IPS DF 6.9 (cell line): ENCODE data around the gene KLHL29.

Source experiments
- DNase-seq: peaks from one replicate; pipeline ENCODE4 v3.0.0-alpha.2; 2013; ENCODE audit warnings: low read depth, low spot score
- H3K27ac ChIP-seq: one replicate; pipeline ENCODE4 v1.5.1; 2013; ENCODE audit warnings: low read length, control low read depth
- H3K27me3 ChIP-seq: 2 replicates; pipeline ENCODE4 v1.6.1; 2013; ENCODE audit warnings: mild to moderate bottlenecking, low read length; ENCODE audit not compliant: control insufficient read depth, insufficient read depth
- H3K36me3 ChIP-seq: 2 replicates; pipeline ENCODE4 v1.6.1; 2013; ENCODE audit warnings: low read length; ENCODE audit not compliant: control insufficient read depth, insufficient read depth
- H3K4me1 ChIP-seq: 2 replicates; pipeline ENCODE4 v1.6.1; 2013; ENCODE audit warnings: low read length; ENCODE audit not compliant: control insufficient read depth, insufficient read depth
- H3K4me3 ChIP-seq: 2 replicates; pipeline ENCODE4 v1.5.1; 2013; ENCODE audit warnings: mild to moderate bottlenecking, low read length
- H3K9me3 ChIP-seq: 2 replicates; pipeline ENCODE4 v1.6.1; 2013; ENCODE audit warnings: low read length, inconsistent platforms; ENCODE audit not compliant: control insufficient read depth, insufficient read depth
- WGBS: extraction: QIAGEN DNeasy Blood & Tissue Kit; methylation state at CpG from one replicate; pipeline ENCODE4 v1.1.7; 2013; ENCODE audit warnings: mixed read lengths, missing lambda C conversion rate; ENCODE audit not compliant: insufficient read length, insufficient coverage; 5-methylcytosine and 5-hydroxymethylcytosine counted together

KLHL29 gene

GRCh38 chr2:23651187-23652080 is 266.5 kb downstream of the KLHL29 start:
- DNase-seq: no peak
- no peaks in the 10 kb centered on the region for H3K36me3 ChIP-seq
- no peaks in the 10 kb centered on the region for H3K27me3 ChIP-seq
- no peak overlapping the region for H3K4me3 ChIP-seq
- no peak overlapping the region for H3K27ac ChIP-seq
- H3K9me3 ChIP-seq: no peaks in the 10 kb centered on the region
- H3K4me1 ChIP-seq: no peaks in the 10 kb centered on the region
- no CpG with 5 or more reads among the region's 10 CpGs for WGBS

DNA sequence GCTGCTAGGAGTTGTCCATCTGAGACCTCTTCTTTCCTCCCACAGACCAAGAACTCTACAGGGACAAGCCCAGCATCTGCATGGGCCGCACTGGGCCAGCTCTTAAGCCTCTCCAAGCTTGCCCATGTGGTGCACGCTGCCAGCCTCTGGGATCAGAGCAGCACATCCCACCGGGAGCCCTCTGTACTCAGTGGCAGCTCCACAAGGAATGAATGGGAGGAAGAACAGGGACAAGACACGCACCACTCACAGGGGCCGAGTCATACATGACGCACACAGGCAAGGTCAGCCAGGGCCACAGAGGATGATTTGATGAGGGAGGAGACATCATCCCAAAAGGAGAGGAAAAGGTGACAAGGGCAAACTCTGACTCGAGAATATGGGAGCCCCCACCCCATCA is 268.3 kb downstream of the KLHL29 start:
- Histone ChIP-seq H3K4me1 (no peaks in the 10 kb centered on the region), H3K27me3 (no peaks in the 10 kb centered on the region), H3K4me3 (no peak overlapping the region), H3K36me3 (no peaks in the 10 kb centered on the region), H3K9me3 (no peaks in the 10 kb centered on the region), H3K27ac (no peak overlapping the region)
- no peak for DNase-seq
- no CpG with 5 or more reads among the region's 7 CpGs for whole genome bisulfite sequencing

DNA sequence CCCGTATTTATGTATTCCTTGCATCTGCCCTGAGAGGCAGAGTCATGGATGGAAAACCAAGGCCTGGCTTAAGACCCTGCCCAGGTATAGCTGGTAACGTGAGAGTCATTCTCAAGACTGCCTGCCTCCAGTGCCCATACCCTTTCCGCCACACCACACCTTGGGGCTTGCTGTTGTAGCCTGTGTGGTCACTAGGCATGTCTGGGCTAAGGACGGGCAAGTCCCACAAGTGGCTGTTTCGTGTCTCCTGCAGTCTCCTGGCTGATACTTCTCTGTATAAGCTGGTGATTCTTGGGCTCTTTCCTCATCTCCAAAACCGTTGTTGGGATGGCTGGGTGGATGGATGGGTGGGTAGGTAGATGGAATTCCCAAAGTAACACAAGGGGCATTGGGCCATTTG is 269.8 kb downstream of the KLHL29 start:
- no peaks in the 10 kb centered on the region for H3K27me3 ChIP-seq
- WGBS: no CpG with 5 or more reads among the region's 6 CpGs
- no peak for DNase-seq
- H3K4me1 ChIP-seq: no peaks in the 10 kb centered on the region
- H3K9me3 ChIP-seq: no peaks in the 10 kb centered on the region
- no peak overlapping the region for H3K4me3 ChIP-seq
- no peaks in the 10 kb centered on the region for H3K36me3 ChIP-seq
- no peak overlapping the region for H3K27ac ChIP-seq

GRCh38 chr2:23655934-23656596 is 271.1 kb downstream of the KLHL29 start:
- H3K27me3 ChIP-seq: no peaks in the 10 kb centered on the region
- H3K27ac ChIP-seq: no peak overlapping the region
- H3K9me3 ChIP-seq: no peaks in the 10 kb centered on the region
- no peaks in the 10 kb centered on the region for H3K36me3 ChIP-seq
- DNase-seq: no peak
- WGBS: no CpG with 5 or more reads among the region's 19 CpGs
- no peak overlapping the region for H3K4me3 ChIP-seq
- H3K4me1 ChIP-seq: no peaks in the 10 kb centered on the region

- Histone ChIP-seq H3K9me3 (no peaks in the 10 kb centered on the region), H3K4me1 (no peaks in the 10 kb centered on the region), H3K36me3 (no peaks in the 10 kb centered on the region), H3K4me3 (no peak overlapping the region), H3K27me3 (no peaks in the 10 kb centered on the region), H3K27ac (no peak overlapping the region)
- WGBS: no CpG with 5 or more reads among the region's 10 CpGs
- no peak for DNase-seq
Measured at GRCh38 chr2:23656597-23656973, 271.6 kb downstream of the KLHL29 start.

DNA sequence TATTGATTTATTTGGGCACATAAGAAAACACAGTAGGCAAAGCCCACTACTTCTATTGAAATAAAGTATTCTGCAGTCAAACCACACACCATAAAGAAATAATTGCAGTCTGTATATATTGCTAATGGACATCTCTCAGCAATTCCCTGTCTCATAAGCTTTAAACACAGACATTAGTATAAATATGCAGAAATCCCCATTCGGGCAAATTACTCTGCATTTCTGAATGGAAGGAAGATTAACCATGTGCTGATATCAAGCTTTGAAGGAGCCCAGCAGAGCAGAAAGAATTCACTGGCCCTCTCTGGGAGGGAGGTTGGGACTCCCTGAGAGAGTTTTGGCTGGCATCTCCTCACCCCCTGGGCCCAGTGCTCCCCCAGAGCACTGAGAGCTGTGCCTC is 272.4 kb downstream of the KLHL29 start:
- Histone ChIP-seq H3K36me3 (no peaks in the 10 kb centered on the region), H3K4me1 (no peaks in the 10 kb centered on the region), H3K9me3 (no peaks in the 10 kb centered on the region), H3K4me3 (no peak overlapping the region), H3K27ac (no peak overlapping the region), H3K27me3 (no peaks in the 10 kb centered on the region)
- no peak for DNase-seq
- WGBS: no CpG with 5 or more reads among the region's 1 CpG

DNA sequence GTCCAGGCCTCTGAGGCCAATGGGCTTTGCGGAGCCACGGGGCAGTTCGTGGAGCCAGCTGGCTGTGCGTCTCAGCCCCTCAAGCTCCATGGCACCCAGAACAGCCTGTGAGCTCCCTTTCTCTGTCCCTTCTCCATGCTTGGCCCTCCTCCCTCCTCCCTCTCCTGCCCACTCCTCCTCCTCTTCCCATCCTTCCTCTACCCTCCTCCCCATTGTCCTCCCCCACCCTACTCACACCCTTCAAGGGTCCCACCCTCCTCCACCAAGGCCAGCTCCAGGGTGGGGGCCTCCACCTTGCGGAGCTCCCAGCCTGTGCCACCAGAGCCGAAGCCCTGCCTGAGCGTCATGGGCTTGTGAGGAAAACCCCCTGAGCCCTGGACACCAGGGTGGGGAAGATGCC is 273.0 kb downstream of the KLHL29 start:
- Histone ChIP-seq H3K4me3 (no peak overlapping the region), H3K27me3 (no peaks in the 10 kb centered on the region), H3K27ac (no peak overlapping the region), H3K4me1 (no peaks in the 10 kb centered on the region), H3K9me3 (no peaks in the 10 kb centered on the region), H3K36me3 (no peaks in the 10 kb centered on the region)
- WGBS: no CpG with 5 or more reads among the region's 7 CpGs
- DNase-seq: no peak

- no peaks in the 10 kb centered on the region for H3K36me3 ChIP-seq
- 0 out of 2 replicates have a peak, but pooled peaks cover 2% of the 10 kb centered on the region for H3K4me1 ChIP-seq
- no peaks in the 10 kb centered on the region for H3K27me3 ChIP-seq
- H3K4me3 ChIP-seq: no peak overlapping the region
- H3K9me3 ChIP-seq: no peaks in the 10 kb centered on the region
- no peak for DNase-seq
- H3K27ac ChIP-seq: no peak overlapping the region
- WGBS: no CpG with 5 or more reads among the region's 19 CpGs
Measured at GRCh38 chr2:23658466-23658942, 273.5 kb downstream of the KLHL29 start.

DNA sequence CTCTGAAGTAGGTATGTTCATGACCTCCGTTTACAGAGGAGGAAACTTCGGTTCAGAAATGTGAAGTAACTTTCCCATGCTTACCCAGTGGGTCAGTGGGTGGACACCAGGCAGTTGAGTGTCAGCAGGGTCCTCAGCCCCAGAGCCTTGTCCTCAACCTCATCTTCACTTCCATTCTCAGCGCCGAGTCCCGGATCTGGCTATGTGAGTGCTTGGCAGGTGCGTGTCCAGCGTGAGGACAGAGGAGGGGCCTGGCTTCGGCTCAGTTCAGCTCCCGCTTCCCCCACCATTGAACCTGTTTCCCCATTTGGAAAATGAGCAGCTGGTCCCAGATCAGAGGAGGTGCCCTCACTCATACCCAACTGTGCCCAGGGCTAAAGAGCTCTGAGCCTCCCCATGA is 274.3 kb downstream of the KLHL29 start:
- H3K4me1 ChIP-seq: 0 out of 2 replicates have a peak, but pooled peaks cover 2% of the 10 kb centered on the region
- no CpG with 5 or more reads among the region's 9 CpGs for WGBS
- no peaks in the 10 kb centered on the region for H3K9me3 ChIP-seq
- DNase-seq: no peak
- H3K27me3 ChIP-seq: no peaks in the 10 kb centered on the region
- no peaks in the 10 kb centered on the region for H3K36me3 ChIP-seq
- H3K4me3 ChIP-seq: no peak overlapping the region
- H3K27ac ChIP-seq: no peak overlapping the region

GRCh38 chr2:23659773-23660172 is 274.8 kb downstream of the KLHL29 start:
- Histone ChIP-seq H3K27ac (no peak overlapping the region), H3K27me3 (no peaks in the 10 kb centered on the region), H3K4me3 (no peak overlapping the region), H3K36me3 (no peaks in the 10 kb centered on the region), H3K9me3 (no peaks in the 10 kb centered on the region), H3K4me1 (0 out of 2 replicates have a peak, but pooled peaks cover 2% of the 10 kb centered on the region)
- WGBS: no CpG with 5 or more reads among the region's 2 CpGs
- DNase-seq: no peak
